NCI-H526 treated with DMSO at 0.1 percent for 48 hours (cell line): ENCODE data around the gene UMPS.
"Not testable (repeated sequence)": the region's sequence is repeated elsewhere in the genome, so short reads cannot be mapped to it uniquely, and the experiment has no call there.

Experiments used
- DNase-seq: peaks from one replicate; lab custom pipeline; 2025; lab: John Stamatoyannopoulos, UW

The UMPS gene

DNA sequence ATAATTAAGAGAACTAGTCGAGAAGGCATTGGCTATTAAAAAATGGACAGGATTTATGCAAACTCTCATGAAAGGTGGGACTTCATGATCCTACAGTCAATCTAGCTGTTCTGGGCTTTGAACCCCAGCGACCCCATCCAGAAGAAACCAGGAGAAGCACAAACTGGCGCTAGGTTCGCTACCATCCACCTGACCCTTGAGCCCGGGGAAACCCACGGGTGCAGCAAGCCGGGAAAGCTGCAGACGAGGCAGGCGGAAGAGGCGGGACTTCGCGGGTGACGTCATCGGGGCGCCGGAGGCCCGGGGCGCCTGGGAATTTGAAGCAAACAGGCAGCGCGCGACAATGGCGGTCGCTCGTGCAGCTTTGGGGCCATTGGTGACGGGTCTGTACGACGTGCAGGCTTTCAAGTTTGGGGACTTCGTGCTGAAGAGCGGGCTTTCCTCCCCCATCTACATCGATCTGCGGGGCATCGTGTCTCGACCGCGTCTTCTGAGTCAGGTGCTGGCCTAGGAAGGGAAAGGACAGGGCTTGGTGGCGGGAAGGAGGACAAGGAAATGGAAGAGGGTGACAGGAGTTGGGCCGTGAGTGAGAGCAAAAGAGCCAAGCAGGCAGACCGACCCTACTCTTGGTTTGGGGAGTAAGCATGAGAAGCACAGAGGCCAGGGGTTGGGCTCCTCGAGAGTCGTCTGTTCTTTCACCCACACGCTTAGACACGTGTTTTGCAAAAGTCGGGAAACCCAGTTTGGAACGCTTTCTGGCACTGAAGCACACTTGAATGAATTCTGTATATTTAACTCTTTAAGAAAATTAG is at the start of gene UMPS:
UMPS (plus strand) TSS at position 324 of the 812 bp plus-strand sequence; CDS start at position 344, 20 bp downstream.
- peak; percentile 67 for DNase-seq

DNA sequence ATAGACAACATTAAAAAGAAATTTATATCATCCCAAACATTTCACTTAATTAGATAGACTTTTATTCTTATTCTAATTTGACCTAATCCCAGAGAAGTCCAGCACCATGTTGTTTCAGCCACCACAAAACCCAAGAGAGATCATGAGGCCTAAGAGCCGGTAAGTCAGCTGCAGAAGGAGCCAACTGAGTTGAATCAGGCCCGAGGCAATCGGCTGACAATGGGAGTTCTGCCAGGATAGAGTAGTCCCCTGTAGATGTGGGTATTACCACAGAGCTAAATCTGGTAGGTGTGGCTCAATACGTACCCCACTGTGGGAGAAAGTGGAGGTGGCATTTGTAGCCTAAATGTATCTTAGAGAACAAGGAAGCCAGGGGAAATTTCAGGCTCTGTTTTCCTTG is 49.7 kb upstream of the UMPS start:
- DNase-seq = no peak

DNA sequence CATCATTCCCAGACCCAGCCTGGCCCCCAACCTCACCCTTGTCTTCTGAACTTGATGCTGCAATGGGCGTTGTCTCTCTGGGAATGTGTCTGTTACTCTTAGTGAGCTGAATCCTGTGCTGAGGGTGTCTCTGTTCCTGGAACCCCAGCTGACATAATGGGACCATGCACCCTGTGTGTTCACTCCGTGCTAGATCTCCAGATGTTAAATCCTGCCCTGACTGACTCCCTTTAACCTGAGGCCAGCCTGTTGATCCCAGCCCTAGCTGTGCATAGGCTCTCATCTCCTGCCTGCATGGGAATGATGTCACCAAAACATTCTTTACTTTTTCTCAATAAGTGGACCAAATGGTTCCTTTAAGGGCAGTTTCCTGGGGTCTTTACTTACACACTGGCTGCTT is 48.0 kb upstream of the UMPS start:
- DNase-seq = no peak

DNA sequence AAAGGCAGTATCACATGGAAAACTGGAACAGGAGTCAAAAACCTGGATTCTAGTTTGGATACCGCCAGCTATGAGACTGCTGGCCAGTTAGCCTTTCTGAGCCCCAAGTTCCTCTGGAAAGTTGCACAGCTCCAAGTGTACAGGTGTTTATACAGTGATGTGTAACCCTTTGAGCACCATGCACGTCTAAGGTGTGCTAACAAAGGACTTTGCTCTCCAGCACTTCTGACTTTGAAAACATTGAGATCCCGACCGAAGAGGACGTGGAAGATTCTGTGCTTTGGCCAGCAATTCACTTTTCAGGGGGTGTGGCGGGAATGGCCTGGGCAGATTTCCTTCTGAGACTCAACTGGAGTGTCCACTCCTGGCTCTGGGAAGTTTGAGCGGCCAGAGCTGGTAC is 45.8 kb upstream of the UMPS start:
- no peak for DNase-seq

DNA sequence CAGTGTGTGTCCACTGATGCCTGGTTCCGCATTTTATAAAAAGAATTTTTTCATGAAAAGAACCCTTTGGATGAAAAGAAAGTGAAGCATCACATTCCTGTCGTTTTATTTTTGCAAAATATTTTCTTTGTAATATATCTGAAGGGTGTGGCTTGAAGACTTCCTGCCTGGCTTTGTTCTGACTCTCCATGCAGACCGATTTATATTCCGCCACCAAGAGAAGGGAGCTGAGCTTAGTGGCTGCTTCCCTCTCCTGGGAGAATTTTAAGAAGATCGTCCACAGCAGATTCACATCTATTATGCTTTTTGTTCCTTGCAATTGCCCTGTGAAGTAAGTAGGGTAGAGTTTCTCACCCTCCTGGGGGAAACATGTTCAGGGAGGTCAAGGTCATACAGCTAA is 45.2 kb upstream of the UMPS start:
- DNase-seq = no peak

DNA sequence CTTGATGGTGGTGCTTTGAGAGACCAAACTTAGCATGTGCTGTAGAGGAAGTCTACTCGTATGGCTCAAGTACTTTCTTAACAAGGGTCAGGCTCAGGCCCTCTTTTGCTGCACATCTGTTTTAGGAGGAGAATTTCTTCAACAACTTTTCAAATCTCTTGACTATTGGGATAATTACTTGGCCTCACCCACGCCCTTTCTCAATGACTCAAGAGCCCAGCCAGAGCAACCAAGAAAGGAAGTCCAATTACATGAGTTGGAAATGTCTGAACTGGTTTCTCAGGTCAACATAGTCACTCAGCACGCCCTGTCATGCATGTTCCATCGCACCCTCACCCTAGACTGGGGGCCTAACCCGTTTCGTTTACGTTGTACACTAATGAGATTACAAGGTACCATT is 44.8 kb upstream of the UMPS start:
- no peak for DNase-seq

DNA sequence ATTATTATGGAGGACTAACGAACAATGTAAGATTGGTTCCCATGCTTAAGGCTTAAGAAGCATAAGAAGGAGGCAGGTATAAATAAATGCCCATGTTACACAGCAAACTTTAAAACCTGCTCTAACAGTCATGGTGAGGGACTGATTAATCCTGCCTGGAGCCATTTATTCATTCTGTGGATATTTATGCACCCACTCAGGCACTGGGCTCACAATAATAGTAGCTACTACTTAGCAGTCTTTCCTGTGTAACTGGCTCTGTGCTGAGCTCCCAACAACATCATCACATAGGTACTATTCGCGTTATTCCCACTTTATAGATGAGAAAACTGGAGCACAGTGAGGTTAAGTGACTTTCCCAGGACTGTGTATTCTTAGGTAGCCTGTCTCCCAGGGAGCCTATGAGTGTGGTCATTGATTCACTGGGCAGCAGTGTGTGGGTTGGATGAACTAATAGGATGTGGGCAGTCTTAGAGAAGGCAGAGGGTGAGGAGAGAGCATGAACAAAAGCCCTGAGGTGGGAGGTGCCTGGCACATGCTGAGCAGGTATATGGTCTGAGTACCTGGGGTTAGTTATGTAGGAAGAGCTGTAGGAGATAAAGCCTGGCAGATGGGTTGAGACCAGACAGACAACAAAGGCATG is 44.1 kb upstream of the UMPS start:
- no peak for DNase-seq

DNA sequence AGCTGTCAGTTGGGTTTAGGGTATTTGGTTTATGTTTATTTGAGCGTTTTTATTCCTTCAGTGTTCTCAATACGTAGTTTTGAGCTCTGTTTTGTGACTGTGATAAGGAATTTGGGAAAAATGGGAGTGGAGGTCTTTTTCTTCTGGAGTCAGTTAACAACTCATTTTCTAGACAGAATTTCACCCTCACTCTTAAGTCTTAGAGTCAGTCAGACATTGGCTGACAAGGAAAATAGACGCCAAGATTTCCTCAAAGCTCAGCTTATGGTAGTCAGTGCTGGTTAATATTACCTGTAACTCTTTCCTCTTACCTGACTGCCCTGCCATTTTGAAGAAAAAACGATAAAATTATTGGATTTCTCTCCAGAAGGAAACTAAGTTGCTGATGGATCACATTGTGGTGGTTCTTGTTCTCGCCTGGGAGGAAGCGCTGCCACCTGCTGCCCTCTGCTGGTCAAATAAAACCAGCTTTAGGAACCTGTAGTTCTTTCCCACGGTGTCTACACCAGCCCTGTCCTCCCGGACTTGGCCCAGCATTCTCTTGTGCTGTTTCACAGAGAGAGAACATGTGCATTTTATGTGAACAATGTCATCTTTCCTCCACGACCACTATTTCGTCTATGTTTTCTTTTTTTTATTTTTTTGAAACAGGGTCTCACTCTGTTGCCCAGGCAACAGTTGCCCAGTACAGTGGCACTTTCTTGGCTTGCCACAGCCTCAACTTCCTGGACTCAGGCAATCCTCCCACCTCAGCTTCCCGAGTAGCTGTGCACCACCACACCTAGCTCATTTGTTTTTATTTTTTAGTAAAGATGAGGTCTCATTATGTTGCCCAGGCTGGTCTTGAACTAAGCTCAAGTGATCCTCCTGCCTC is 41.4 kb upstream of the UMPS start:
- peak; percentile 58 for DNase-seq

DNA sequence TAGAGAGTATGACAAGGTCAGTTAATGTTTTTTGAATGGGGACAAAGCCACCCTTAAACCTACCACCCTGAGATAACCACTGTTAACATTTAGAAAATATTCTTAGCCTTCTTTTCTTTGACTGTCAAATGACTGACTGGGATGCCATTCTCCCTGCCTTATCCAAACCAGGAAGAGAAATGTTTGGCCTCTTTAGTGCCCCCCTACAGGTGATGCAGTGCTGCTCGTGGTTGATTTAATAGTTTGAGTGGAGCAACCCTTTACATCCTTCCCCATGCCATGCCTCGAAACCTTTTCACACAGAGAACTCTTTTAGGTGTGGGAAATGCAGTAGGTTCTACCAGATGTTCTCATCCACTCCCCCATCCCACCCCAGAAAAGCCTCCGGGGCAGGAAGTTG is 38.7 kb upstream of the UMPS start:
- no peak for DNase-seq

DNA sequence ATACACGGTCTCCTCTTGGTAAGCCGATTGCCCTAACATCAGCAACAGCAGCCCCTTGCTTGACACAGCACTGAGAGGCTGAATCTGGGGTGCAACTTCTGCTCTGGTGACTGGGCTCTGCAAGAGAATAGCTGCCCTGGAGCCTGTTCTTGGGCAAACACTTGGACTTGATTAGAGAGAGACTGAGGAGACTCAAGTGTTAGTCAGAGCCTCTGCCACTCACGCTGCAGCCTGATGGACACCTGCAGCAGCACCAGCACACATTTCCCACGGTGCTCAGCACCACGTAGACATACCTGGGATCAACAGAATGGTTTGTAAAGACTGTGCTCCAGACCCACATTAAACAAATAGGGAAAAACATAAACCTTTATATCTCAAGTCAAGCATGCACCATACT is 35.8 kb upstream of the UMPS start:
- no peak for DNase-seq

DNA sequence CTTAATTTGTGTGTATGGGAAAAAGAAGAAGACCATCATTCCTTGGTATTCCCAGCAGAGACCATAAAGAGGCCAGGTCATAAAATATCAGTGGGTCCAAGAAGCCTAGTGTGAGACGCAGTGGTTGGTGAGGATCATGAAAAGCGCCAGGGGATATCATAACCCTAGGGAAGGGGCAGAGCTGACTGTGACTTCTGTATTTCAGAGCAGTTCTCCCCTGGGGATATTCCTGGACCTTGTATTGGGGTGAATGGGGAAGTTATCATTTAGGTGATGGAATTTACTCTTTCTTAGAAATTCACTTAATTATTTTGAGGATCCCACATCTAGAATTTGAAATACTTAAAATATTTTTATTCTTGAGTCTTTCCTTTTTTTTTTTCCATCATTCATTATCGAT is 34.9 kb upstream of the UMPS start:
- no peak for DNase-seq

DNA sequence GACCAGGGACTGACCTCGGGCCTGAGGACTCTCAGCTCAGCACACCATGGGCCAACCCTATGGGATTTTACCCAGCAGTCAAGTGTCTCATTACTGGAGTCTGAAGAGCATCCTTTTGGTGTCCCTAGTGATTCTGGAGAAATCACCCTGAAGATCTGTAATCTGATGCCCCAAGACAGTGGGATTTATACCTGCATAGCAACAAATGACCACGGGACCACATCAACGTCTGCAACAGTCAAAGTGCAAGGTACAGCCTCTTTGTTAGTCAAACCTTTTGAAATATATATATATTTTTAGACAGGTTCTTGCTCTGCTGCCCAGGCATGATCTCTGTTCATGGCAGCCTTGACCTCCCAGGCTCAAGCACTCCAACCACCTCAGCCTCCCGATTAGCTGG is 34.2 kb upstream of the UMPS start:
- no peak for DNase-seq

DNA sequence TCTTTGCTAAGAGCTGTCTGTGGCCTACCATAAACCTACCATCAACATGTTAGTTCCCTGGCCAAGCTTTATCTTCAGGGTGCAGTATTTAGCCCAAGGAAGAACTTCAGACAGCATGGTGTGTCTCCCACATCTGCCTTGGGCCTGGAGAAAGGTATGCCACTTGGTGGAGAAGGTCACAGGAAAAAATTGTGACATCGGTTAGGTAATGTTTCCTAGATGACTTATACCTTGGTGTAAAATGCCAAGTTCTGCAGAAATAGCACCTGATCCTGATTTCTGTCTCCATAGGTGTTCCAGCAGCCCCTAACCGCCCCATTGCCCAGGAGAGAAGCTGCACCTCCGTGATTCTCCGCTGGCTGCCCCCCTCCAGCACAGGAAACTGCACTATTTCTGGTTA is 33.0 kb upstream of the UMPS start:
- DNase-seq = no peak

DNA sequence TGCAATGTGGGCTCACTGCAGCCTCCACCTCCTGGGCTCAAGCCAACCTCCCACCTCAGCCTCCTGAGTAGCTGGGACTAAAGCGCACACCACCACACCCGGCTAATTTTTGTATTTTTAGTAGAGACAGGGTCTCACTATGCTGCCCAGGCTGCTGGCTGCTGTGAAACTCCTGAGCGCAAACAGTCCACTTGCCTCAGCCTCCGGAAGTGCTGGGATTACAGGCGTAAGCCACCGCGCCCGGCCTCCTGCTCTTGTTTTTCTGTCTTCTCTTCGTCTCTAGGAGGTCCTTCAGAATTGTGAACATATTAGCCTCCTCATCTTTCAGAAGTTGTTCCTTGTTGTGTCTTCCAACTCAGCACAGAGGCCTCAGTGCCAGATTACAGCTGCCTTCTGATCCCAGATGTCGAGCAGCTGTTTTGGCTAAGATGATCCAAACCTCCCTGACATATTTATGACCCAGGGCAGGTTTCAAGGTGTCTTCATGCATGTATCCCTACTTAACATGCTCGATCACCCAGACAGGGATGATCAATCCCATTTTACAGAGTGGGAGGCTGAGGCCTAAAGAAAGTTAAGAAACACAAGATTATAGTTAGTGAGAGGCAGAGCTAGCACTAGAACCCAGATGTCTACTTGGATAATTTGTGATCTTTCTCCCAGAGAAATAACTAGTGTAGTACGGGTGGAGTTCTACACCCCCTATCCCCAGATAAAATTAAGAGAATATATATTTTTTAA is 32.1 kb upstream of the UMPS start:
- no peak for DNase-seq

DNA sequence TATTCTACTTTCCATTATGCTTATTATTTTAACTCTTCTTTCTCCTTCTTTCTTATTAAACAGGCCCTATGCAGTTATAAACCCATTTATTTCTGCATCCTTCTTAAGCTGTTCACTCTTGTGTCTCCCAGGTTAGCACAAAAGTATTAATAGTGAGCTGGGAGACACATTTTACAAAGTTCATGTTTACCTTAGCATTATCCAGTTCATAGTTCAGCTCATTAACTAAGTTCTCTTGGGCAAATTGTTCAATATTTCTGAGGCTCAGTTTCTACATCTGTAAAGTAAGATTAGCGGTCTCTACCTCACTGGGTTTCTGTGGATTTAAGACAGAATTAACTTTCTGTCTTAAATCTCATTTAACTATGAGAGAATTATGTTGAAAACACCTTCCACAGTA is 31.2 kb upstream of the UMPS start:
- no peak for DNase-seq

DNA sequence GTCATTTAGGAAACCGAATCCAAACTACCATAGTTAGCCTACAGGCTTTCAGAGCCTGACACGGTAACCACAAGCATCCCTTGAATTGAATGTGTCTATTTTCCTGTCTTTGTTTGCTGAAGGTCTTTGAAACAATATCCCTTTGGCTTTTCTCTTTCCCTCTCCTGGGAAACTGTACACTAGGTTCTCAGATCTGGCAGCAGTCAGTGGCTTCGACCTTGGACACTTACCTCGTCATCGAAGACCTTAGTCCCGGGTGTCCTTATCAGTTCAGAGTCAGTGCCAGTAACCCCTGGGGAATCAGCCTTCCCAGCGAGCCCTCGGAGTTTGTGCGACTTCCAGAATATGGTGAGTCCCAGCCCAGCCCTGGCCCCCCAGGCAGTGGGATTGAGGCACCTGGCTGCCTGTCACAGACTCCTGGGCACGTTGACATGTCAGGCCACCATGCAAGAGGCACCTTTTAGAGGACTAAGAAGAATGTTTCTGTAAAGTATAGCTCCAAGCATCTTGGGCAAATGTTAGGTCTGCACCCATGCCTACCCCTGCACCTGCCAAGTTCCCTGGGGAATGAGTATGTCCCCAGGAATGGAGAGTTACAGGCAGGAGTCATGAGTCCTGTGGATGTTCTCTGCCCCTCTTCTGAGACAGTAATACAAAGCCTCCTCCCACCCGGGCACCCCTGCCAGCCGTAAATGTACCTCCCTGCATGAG is 30.4 kb upstream of the UMPS start:
- DNase-seq = no peak

DNA sequence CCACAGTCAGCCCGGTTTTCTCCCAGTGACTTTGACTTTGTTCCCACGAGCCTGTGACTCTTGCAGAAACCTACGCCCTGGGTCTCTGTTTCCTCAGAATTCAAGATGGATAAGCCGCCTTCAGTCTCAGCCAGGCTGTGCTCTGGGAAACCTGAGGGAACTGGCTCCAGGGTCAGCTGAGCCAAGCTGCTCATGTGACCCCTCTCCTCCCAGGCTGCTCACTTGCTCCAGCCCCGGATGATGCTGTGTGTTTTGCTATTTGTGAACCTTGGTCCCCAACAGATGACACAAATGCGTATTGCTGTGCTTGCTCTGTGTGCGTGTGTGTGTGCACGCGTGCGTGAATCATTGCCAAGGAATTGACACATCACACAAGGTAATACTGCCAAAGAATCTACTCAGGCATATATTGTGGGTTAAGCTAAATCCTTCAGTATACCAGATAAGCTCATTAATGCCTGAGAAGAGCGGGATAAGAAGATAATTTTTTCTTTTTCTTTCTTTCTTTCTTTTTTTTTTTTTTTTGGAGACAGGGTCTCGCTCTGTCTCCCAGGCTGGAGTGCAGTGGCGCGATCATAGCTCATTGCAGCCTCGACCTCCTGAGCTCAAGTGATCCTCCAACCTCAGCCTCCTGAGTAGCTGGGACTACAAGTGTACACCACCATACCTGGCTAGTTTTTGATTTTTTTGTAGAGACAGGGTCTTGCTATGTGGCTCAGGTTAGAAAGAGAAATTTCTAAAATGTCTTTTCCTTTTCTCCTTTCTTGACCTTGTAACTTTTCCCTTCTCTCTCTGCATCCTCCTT is 29.2 kb upstream of the UMPS start:
- no peak for DNase-seq

DNA sequence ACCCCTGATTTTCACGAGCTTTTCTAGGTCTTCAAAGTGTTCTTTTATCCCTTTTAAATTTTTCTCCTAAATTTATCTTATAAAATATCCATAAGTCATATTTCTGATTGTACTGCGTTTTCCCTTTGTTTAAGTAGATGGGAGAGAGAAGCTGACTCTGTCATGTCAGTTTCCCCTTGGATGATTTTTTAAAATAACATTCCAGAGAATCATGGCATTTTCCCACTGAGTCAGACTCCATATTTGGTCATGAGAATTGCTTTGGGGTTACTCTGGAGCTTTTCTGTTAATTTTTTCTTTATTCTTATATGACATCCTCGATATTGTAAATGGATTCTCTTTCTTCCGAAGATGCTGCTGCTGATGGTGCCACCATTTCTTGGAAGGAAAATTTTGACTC is 28.6 kb upstream of the UMPS start:
- DNase-seq = no peak

DNA sequence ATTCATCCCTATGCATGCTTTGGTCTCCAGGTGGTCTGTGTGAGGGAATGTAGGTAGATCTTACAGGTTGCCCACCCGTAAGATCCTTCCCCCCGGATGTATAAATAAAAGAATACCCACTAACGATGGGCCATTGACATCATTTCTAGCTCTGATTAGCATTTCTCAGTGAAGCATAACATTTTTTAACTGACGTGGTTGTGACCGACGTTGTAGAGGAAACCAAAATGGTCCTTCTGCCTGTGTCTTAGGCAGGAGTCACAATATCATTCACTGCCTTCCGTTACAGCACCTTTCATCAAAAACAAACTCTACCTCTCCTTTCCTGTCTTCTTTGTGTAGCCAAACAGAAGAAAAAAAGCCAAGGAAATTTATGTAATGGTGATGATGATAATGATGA is 27.3 kb upstream of the UMPS start:
- no peak for DNase-seq

DNA sequence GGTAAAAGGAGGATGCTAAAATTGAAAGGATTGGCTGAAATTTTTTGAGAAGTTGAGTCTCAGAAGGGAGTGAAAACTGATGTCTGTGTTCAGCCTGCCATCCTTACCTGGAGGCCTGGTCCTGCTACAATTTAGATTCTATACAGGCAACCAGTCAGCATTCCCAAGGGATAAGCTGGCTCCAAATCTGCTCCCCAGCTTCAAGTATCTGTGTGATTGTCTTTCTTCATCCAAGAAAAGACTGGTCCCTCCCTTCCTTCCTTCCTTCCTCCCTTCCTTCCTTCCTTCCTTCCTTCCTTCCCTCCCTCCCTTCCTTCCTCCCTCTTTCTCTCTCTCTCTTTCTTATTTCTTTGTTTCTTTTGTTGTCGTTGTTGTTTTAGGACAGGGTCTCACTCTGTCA is 24.7 kb upstream of the UMPS start:
- no peak for DNase-seq

DNA sequence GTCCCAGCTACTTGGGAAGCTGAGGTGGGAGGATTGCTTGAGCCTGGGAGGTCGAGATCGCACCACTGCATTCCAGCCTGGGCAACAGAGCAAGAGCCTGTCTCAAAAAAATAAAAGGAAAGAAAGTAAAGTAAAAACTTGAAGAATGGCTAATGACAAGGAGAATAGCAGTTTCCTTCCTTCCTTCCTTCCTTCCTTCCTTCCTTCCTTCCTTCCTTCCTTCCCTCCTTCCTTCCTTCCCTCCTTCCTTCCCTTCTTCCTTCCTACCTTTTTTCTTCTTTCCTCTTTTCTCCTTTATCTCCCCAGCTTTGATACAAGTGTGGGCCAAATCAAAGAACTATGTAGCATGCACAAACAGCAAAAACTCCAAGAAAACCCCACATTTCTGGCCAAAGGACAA is 23.0 kb upstream of the UMPS start:
- not testable (repeated sequence) for DNase-seq
